ENCODE measurements around the gene PDP2.

DNA sequence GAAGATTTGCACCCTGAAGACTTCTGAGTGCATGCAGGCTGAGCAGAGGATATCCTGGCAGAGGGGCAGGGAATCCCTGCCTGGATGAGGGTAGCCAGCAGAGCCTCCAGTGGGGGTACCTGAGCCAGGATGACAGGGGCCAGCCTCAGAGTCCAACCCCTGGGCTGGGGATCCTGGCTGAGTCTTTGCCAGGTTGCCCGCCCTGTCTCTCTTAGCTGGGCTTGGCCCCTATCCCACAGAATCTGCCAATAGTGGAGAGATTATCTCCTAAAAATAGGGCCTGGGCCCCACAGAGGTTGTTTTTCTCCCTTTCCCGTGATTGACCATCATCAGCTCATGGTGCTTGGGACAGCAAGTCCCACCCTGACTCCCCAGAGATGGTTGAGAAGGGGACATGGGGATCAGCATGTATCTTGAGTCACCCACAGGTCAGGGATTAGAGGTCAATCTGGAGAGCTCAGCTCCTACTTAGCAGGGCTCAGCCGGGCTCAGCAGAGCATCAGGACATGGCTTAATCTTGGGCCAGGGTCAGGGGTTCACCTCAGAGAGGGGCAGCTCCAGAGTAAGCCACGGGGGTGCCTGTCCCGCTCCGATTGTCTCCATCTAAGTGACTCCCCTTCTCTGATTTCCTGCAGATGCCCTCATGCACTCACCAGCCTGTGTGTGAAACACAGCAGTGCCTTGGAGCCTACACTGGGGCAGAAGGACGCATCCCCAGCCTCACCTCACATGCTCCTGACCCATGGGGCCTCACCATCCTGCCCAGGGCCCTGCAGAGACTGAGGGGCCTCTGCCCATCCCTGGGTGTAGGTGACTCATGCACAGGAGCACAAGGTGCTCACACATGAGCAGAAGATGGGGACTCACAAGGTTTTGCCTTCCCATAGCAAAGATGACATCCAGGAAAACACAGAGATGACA lies 26.9 kb downstream of the PDP2 start:
- TF ChIP-seq TAF1 (IDR thresholded peaks at IDR 0.05; ENCODE audit: borderline replicate concordance, insufficient read depth, low read length) (no peak), POLR2AphosphoS5 (IDR thresholded peaks at IDR 0.05; ENCODE audit: low read depth, low read length) (no peak), FOXP2 (optimal IDR thresholded peaks at IDR 0.05; ENCODE audit: borderline replicate concordance, extremely low read depth, extremely low read length, insufficient read depth) (no peak)
- TF ChIP-seq, protein P1, sequence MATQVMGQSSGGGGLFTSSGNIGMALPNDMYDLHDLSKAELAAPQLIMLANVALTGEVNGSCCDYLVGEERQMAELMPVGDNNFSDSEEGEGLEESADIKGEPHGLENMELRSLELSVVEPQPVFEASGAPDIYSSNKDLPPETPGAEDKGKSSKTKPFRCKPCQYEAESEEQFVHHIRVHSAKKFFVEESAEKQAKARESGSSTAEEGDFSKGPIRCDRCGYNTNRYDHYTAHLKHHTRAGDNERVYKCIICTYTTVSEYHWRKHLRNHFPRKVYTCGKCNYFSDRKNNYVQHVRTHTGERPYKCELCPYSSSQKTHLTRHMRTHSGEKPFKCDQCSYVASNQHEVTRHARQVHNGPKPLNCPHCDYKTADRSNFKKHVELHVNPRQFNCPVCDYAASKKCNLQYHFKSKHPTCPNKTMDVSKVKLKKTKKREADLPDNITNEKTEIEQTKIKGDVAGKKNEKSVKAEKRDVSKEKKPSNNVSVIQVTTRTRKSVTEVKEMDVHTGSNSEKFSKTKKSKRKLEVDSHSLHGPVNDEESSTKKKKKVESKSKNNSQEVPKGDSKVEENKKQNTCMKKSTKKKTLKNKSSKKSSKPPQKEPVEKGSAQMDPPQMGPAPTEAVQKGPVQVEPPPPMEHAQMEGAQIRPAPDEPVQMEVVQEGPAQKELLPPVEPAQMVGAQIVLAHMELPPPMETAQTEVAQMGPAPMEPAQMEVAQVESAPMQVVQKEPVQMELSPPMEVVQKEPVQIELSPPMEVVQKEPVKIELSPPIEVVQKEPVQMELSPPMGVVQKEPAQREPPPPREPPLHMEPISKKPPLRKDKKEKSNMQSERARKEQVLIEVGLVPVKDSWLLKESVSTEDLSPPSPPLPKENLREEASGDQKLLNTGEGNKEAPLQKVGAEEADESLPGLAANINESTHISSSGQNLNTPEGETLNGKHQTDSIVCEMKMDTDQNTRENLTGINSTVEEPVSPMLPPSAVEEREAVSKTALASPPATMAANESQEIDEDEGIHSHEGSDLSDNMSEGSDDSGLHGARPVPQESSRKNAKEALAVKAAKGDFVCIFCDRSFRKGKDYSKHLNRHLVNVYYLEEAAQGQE (IDR thresholded peaks at IDR 0.05; ENCODE audit: insufficient read depth in 1 of 2, low read depth in 2 of 2, low read length in 2 of 2): no peak

Measured in PFSK-1 (cell line).